Endodermal cell (in vitro differentiated cells): ENCODE results near the gene F13A1. TPM values are rescaled to one million over a fixed set of nuclear protein-coding genes. Genes with fewer than 3 reads are reported as not detected.

Experiments
- DNase-seq: peaks from one replicate; pipeline ENCODE4 v3.0.0-alpha.2; 2017
- H3K27ac ChIP-seq: 2 replicates; pipeline ENCODE4 v1.5.1; 2013; ENCODE audit warnings: mild to moderate bottlenecking, low read depth, low read length, moderate library complexity
- H3K27me3 ChIP-seq: 2 replicates; pipeline ENCODE4 v1.6.1; 2013; ENCODE audit warnings: mild to moderate bottlenecking, low read length, moderate library complexity; ENCODE audit not compliant: insufficient read depth, control insufficient read depth, poor library complexity, severe bottlenecking
- H3K36me3 ChIP-seq: 2 replicates; pipeline ENCODE4 v1.7.0; 2013; ENCODE audit warnings: mild to moderate bottlenecking, low read length, moderate library complexity; ENCODE audit not compliant: control insufficient read depth, insufficient read depth
- H3K4me1 ChIP-seq: one replicate; pipeline ENCODE4 v1.7.0; 2013; ENCODE audit warnings: low read length; ENCODE audit not compliant: control insufficient read depth, insufficient read depth
- H3K4me3 ChIP-seq: 2 replicates; pipeline ENCODE4 v1.5.1; 2013; ENCODE audit warnings: mild to moderate bottlenecking, low read length, moderate library complexity
- H3K9ac ChIP-seq: 2 replicates; pipeline ENCODE4 v1.6.1; 2013; ENCODE audit warnings: mild to moderate bottlenecking, low read length, moderate library complexity; ENCODE audit not compliant: poor library complexity, severe bottlenecking; ENCODE audit errors: extremely low read depth
- H3K9me3 ChIP-seq: 2 replicates; pipeline ENCODE4 v1.6.1; 2013; ENCODE audit warnings: mild to moderate bottlenecking, low read length, moderate library complexity; ENCODE audit not compliant: control insufficient read depth
- H3K27ac Mint-ChIP-seq: 2 replicates; pipeline ENCODE4 v1.8.0; 2020; ENCODE audit warnings: mixed read lengths
- H3K27me3 Mint-ChIP-seq: 2 replicates; pipeline ENCODE4 v1.8.0; 2021; ENCODE audit warnings: mild to moderate bottlenecking, mixed read lengths; ENCODE audit not compliant: insufficient read depth
- H3K36me3 Mint-ChIP-seq: 2 replicates; pipeline ENCODE4 v1.8.0; 2020; ENCODE audit warnings: low read depth, mixed read lengths
- H3K4me1 Mint-ChIP-seq: 2 replicates; pipeline ENCODE4 v1.8.0; 2020; ENCODE audit warnings: mixed read lengths
- H3K4me3 Mint-ChIP-seq: 2 replicates; pipeline ENCODE4 v1.8.0; 2020; ENCODE audit warnings: mild to moderate bottlenecking, moderate library complexity, mixed read lengths
- H3K9me3 Mint-ChIP-seq: 2 replicates; pipeline ENCODE4 v1.8.0; 2020; ENCODE audit warnings: mild to moderate bottlenecking, mixed read lengths
- CTCF ChIP-seq: fragments of 200-600 bp; sonication (generic); conservative IDR thresholded peaks from 2 replicates; pipeline ENCODE4 v1.5.0; 2021; ENCODE audit warnings: antibody characterized with exemption, mild to moderate bottlenecking
- WGBS, 2 experiments: methylation state at CpG; one replicate each; pipeline versions ENCODE4 v1.1.5 to v1.1.7; 2013; ENCODE audit warnings: missing lambda C conversion rate in 2 of 2, mixed read lengths in 1 of 2; ENCODE audit not compliant: insufficient coverage in 1 of 2, insufficient read length in 1 of 2; 5-methylcytosine and 5-hydroxymethylcytosine counted together
- total RNA-seq, 2 donors: library from RNA; stranded (reverse); fragmentation: NEBNext Ultra II Directional in 1 of 2; extraction: Animal tissue kit (Norgen Biotek cat#: 25700) in 1 of 2; gene quantifications; 2 replicates in 1 of 2; 3 replicates in 1 of 2; pipeline ENCODE4 v1.2.1, GENCODE V29; 2021

F13A1 gene
- total RNA-seq, 2 donors from 2014 or later, result 1.1 to 1.3 TPM

GRCh38 chr6:6243846-6244245, 76.6 kb downstream of the F13A1 start:
- no peak for DNase-seq
- H3K9me3 ChIP-seq, result no peaks in the 10 kb centered on the region
- H3K4me1 Mint-ChIP-seq, result peaks cover 4% of the 10 kb centered on the region
- no peak overlapping the region for H3K27ac ChIP-seq
- no peaks in the 10 kb centered on the region for H3K27me3 Mint-ChIP-seq
- no peak overlapping the region for H3K4me3 Mint-ChIP-seq
- WGBS, 2 experiments, result 92 to 100% methylated on average over 6 to 7 of the region's 7 CpGs
- H3K9me3 Mint-ChIP-seq, result no peaks in the 10 kb centered on the region
- no peaks in the 10 kb centered on the region for H3K36me3 Mint-ChIP-seq
- TF ChIP-seq CTCF, result no peak
- H3K4me1 ChIP-seq, result no peaks in the 10 kb centered on the region
- H3K36me3 ChIP-seq, result no peaks in the 10 kb centered on the region
- no peak overlapping the region for H3K27ac Mint-ChIP-seq
- H3K4me3 ChIP-seq, result no peak overlapping the region
- no peaks in the 10 kb centered on the region for H3K27me3 ChIP-seq
- H3K9ac ChIP-seq, result no peak overlapping the region

GRCh38 chr6:6239598-6240581, 80.6 kb downstream of the F13A1 start:
- no peaks in the 10 kb centered on the region for H3K27me3 ChIP-seq
- no peak overlapping the region for H3K27ac ChIP-seq
- no peak overlapping the region for H3K4me3 ChIP-seq
- no peaks in the 10 kb centered on the region for H3K4me1 ChIP-seq
- TF ChIP-seq CTCF, result no peak
- Mint-ChIP-seq H3K4me1 (no peaks in the 10 kb centered on the region), H3K9me3 (no peaks in the 10 kb centered on the region), H3K27ac (no peak overlapping the region), H3K36me3 (no peaks in the 10 kb centered on the region), H3K27me3 (no peaks in the 10 kb centered on the region), H3K4me3 (no peak overlapping the region)
- no peaks in the 10 kb centered on the region for H3K9me3 ChIP-seq
- DNase-seq, result no peak
- WGBS, 2 experiments, result 73 to 74% methylated on average over 4 to 5 of the region's 5 CpGs
- no peaks in the 10 kb centered on the region for H3K36me3 ChIP-seq
- no peak overlapping the region for H3K9ac ChIP-seq

DNA sequence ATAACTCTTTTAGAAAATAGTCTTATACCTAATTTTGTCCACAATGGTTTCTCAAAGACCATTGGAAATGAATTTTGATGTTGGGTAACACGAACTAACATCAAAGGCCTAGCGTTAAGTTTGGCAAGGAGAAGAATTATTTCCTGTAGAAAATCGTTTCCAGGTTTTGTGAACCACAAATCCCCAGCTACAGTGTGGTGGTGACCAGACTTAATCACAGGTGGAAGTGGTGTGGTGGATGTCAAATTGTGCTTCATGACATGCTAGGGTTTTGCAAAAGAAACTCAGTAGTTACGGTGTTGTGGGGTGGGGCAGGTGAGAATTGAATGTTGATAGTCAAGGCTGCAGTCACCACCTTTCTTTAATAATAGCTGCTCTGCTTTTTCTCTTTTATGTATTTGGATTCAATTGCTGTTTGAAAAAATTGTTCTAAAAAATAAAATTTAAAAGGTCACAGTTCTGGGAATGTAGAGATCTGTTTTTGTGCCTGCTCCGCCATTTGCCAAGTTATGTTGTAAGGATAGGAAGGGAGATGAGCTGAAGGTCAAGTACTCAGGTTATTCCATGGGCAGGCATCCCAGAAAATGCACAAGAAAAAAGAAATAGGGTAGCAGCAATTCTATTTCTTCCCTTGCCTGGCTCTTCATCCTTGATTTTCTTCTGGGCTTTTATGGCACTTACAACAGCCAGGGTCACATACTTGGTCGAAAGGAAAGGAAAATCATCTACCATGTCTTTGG, 83.6 kb downstream of the F13A1 start:
- no peaks in the 10 kb centered on the region for H3K36me3 ChIP-seq
- 91 to 94% methylated on average over 5 to 6 of the region's 6 CpGs for WGBS, 2 experiments
- no peaks in the 10 kb centered on the region for H3K4me1 ChIP-seq
- H3K27ac ChIP-seq, result no peak overlapping the region
- peaks cover 4% of the 10 kb centered on the region for H3K9me3 Mint-ChIP-seq
- H3K27me3 Mint-ChIP-seq, result no peaks in the 10 kb centered on the region
- H3K36me3 Mint-ChIP-seq, result no peaks in the 10 kb centered on the region
- DNase-seq, result no peak
- no peak overlapping the region for H3K4me3 ChIP-seq
- H3K9ac ChIP-seq, result no peak overlapping the region
- no peak overlapping the region for H3K27ac Mint-ChIP-seq
- no peak for TF ChIP-seq CTCF
- no peak overlapping the region for H3K4me3 Mint-ChIP-seq
- H3K4me1 Mint-ChIP-seq, result no peaks in the 10 kb centered on the region
- no peaks in the 10 kb centered on the region for H3K9me3 ChIP-seq
- H3K27me3 ChIP-seq, result no peaks in the 10 kb centered on the region
